Hematopoietic multipotent progenitor cell treated with erythropoietin and hydrocortisone succinate and interleukin-3 and kit ligand, for 6 days (in vitro differentiated cells): Measurements from ENCODE around the gene CCDC141.

ENCODE experiments used
- DNase-seq: peaks from one replicate; pipeline ENCODE4 v3.0.0-alpha.2; 2015

The CCDC141 gene

DNA sequence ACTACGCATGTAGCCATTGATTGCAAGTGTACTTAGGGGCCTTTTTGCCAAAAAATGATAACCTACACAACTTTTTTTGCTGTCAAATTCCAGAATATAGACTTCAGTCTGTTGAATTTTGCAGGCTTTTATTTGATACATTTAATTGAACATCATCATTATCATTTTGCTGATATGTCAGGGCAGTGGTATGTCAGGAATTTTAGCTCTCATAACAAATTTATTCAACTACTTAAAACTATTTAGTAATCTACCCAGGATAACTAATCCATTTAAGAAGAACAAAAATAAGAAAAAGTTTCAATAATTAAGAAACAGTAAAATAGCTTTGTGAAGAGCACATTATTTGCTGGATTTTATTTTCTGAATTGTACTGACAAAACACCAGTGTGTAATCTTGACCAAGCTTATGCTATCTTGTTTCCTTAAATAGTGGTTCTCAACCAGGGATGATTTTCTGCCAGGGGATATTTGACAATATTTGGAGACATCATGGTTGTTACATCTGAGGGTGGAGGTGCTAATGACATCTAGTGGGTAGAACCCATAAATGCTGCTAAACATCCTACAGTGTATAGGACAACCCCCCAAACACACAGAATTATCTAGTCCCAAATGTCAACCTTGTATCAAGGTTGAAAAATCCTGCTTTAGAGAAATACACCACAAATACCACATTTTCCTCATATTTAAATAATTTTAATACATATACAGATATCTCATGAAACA lies 230.6 kb downstream of the CCDC141 start:
- DNase-seq = peak; percentile 34

GRCh38 chr2:178811901-178812300 lies 238.0 kb downstream of the CCDC141 start:
- no peak for DNase-seq

DNA sequence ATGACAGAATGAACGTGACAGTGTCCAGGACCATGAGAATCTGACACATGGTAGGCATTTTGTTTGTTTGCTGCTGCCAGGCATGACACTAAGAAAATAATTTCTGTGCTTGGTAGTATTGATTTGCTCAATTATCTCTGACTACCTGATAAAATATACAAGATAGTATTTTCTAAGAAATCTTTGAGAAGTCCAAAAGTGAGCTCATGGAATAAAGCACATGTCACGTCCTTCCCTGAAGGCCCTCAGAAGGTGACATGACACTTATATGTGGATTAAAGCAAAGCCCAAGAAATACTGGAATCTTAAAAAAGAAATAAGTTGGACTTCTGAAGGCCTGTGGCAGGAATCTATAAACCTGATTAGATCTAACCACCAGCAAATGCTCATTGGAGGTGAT lies 238.9 kb downstream of the CCDC141 start:
- no peak for DNase-seq

DNA sequence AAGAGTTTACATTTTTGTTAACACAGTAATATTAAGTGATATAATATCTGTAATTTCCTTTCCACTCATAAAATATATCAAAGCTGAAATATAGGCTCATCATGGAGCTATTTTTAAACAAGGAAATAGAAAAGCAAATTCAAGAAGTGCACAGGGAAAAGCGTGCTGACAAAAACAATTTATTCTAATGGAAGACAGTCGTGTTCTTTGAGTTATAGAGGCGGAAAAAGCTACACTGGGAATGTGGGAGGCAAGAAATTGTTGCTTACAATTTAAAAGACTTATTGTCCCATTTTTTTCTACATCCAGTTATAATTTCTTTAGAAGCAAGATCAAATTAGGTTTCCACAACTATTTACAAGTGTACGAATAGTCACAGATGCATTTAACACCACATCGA lies 239.5 kb downstream of the CCDC141 start:
- DNase-seq = no peak

GRCh38 chr2:178807227-178808008 lies 242.5 kb downstream of the CCDC141 start, which contains the start of gene TTN:
TSS of gene TTN (minus strand) at chr2:178807423. CDS start at chr2:178804642, 2,781 bp downstream.
- no peak for DNase-seq

DNA sequence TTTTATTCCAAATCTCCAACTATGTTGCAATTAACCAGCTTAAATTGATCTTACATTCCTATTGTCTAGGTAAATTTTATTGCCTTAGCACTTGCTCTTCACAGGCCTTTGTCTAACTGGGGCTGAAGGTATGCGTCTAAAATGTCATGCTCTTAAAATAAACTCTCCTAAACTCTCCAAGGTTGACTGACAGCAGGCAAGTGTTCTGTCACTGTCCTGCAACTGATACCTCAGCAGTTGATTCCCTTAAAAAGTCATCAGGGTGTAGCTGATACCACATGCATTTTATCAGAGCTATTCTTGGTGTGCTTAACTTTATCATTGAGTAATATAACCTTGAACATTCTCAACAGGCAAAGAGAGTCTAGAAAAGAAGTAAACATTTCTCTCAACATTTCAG lies 243.4 kb downstream of the CCDC141 start:
- no peak for DNase-seq

- no peak for DNase-seq
Observed at GRCh38 chr2:178805457-178805856, 244.5 kb downstream of the CCDC141 start.

GRCh38 chr2:178804791-178805190 lies 245.1 kb downstream of the CCDC141 start:
- peak; percentile 57 for DNase-seq

DNA sequence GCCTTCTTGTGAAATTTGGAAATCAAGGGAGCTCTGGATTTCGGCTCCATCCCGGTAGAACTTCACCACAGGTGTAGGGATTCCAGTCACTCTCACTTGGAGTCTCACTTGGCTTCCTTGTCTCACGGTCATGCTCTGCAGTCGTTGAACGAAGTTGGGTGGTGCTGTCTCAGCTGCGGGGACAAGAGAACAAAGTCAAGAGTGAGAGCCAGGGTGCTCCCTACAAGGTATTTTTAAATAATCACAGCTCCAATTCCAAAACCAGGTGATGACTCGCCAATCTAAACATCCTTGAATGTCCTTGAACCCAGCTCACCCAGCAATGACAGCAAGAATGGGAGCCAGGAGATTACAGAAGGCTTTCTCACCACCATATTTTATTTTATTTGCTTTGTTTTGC lies 249.4 kb downstream of the CCDC141 start:
- DNase-seq = no peak

- DNase-seq = no peak
Observed at GRCh38 chr2:178799305-178799704, 250.6 kb downstream of the CCDC141 start.

DNA sequence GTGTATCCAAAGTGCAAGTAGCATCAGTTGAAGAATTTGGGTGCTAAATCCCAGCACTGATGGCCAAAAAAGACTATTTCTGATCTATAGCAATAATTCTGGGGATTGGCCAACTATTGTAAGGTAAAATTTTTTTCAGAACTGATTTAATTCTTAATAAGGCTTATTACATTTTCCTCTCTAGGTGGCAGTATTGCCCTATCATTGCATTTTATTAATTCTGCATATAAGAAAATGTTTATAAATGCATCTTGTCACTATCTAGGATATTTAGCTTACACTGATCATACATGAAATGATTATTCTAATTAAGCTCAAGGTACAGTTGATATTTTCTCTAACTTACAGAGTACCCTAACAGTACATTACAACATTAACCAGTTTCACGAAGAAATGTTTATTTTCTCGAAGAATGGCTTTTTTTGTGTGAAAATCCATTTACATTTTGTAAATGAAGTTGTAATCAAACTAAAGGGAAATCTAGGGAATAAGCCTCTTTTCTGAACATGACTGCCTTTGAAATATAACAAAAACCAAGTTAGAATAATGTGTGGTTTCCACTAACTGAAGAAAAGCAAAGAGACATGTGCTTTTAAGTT lies 253.8 kb downstream of the CCDC141 start:
- peak; percentile 66 for DNase-seq

DNA sequence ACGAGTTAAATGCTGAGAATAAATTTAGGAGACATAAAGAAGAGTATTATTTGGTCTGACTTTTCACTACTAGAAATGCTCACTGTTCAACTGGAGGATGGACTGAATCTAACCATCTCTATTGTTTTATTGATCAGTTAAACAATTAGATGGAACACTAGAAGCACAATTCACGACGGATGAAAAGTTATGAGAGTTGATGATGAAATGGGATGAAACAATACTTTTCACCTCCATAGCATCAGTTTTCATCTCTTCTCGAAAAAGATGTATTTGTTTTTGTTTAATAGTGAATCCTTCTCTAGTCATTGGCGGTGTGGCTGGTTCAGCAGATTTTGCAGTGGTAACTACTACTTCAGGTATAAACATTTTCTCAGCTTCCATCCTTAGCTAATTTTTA lies 262.0 kb downstream of the CCDC141 start:
- no peak for DNase-seq

DNA sequence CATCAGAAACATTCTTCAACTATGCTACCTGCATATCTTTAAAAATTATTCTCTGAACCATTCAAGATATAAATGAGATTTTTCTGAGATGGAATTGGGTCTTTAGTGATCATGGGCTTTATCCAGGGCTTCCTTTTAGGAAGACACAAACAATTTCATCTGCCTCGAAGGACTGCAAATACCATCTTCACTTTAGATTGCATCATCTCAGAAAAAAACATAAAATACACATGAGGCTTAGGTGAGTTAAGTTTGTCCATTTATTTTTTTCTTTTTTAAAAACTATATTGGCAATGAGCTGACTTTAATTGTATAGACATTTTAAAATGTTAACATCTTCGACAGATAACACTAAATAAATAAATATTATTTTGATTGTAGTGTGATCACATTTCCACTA lies 262.8 kb downstream of the CCDC141 start:
- no peak for DNase-seq

DNA sequence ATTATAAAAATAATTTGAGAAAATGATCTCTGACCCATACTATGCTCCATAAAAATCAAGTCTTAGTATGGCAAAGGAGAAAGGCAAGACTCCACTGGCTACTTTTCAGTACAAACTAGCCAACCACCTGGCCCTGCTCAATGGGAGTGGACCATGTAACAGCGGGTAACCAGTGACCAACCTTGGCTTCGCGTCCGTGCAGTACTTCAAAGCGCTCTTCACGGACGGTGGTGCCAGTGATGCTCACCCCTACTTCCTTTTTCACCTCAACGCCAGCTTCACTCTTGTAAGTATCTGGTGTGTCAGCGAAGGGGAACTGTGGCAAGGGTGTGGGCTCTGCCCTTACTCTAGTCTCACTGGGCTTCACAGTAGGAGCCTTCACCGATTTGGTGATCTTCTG lies 266.0 kb downstream of the CCDC141 start:
- no peak for DNase-seq

- no peak for DNase-seq
Observed at GRCh38 chr2:178782236-178782635, 267.7 kb downstream of the CCDC141 start.
